Measurements from ENCODE around the gene MKLN1. TPM values are rescaled to one million over a fixed set of nuclear protein-coding genes. Genes with fewer than 3 reads are reported as not detected.

Gene MKLN1
- total RNA-seq, 1 experiment from 2014 or later, result 34.3 TPM

DNA sequence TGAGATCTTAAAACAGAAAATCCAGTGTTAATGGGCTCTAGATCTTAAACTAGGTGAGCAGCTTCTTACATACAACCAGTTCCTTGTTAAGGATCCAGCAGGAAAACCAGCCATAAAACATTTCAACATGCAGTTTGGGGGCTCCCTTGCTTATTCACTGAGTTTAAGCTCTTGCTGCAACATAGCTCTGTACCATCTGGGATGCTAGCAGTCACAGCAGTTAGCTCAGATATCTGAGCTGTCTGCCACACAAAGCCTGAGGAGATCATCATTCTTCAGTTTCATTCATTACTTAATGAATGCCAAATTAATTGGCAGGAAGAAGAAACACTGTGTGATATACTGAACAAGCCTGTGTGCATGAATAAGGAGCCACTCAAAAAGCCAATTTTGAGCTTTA, 165.9 kb downstream of the MKLN1 start:
- no peak overlapping the region for H3K4me3 Mint-ChIP-seq
- Histone ChIP-seq H3K27me3 (ENCODE audit: insufficient read depth, low read length) (no peaks in the 10 kb centered on the region), H3K79me1 (ENCODE audit: insufficient read depth, low read depth, low read length, poor library complexity, severe bottlenecking) (no peaks in the 10 kb centered on the region), H3K79me2 (ENCODE audit: insufficient read depth, low read length) (no peaks in the 10 kb centered on the region), H2BK15ac (ENCODE audit: low read depth, low read length) (no peak overlapping the region), H3T11ph (ENCODE audit: low read length) (no peak overlapping the region), H4K5ac (ENCODE audit: insufficient read length, low read depth, low read length) (no peak overlapping the region), H3K23ac (ENCODE audit: insufficient read length, low read depth, low read length) (no peak overlapping the region), H3K4me1 (ENCODE audit: insufficient read depth, low read length) (no peaks in the 10 kb centered on the region), H4K20me1 (ENCODE audit: control insufficient read depth, insufficient read depth, insufficient read length) (no peaks in the 10 kb centered on the region), H3K27ac (ENCODE audit: insufficient read length, low read depth, low read length) (no peak overlapping the region), H3K9ac (ENCODE audit: extremely low read depth, insufficient read length, low read length) (no peak overlapping the region), H3K56ac (ENCODE audit: insufficient read length, low read depth, low read length) (no peak overlapping the region), H3K14ac (ENCODE audit: insufficient read depth, low read length) (no peak overlapping the region), H2BK12ac (ENCODE audit: insufficient read length, low read depth, low read length) (no peak overlapping the region), H2BK5ac (ENCODE audit: insufficient read length, low read length) (no peak overlapping the region), H3K9me3 (ENCODE audit: control insufficient read depth, low read depth, low read length) (no peaks in the 10 kb centered on the region), H4K8ac (replicated peaks; ENCODE audit: insufficient read length, low read depth, low read length) (no peak overlapping the region), H4K91ac (ENCODE audit: insufficient read length, low read depth, low read length) (no peak overlapping the region), H2AK5ac (ENCODE audit: insufficient read length, low read length) (no peak overlapping the region), H3K23me2 (ENCODE audit: insufficient read length, low read depth, low read length, poor library complexity, severe bottlenecking) (no peaks in the 10 kb centered on the region), H3K4ac (ENCODE audit: low read depth, low read length) (no peak overlapping the region), H2BK20ac (ENCODE audit: low read depth, low read length, poor library complexity, severe bottlenecking) (no peak overlapping the region), H3K4me2 (ENCODE audit: insufficient read depth, insufficient read length, low read length) (no peak overlapping the region), H2AFZ (ENCODE audit: low read length) (no peak overlapping the region), H2BK120ac (ENCODE audit: low read depth, low read length, poor library complexity, severe bottlenecking) (no peak overlapping the region), H3K18ac (ENCODE audit: insufficient read length, low read depth, low read length) (no peak overlapping the region)
- H3K4me1 Mint-ChIP-seq, result peaks cover 0 to 2% of the 10 kb centered on the region in 2 experiments; a peak in 1 of 4 replicates
- H3K36me3 Mint-ChIP-seq (ENCODE audit: insufficient read depth in 1 of 3, low read depth in 3 of 3), result peaks cover 0 to 15% (median 1%) of the 10 kb centered on the region in 3 experiments; a peak in 3 of 7 replicates
- no peak for DNase-seq
- TF ChIP-seq CTCF (conservative IDR thresholded peaks at IDR 0.05), result no peak
- H3K27ac Mint-ChIP-seq, result peak overlapping the region in 1 of 3 experiments; percentile 77; a peak in 1 of 7 replicates
- no peaks in the 10 kb centered on the region for H3K9me3 Mint-ChIP-seq
- H3K27me3 Mint-ChIP-seq (ENCODE audit: low read depth), result no peaks in the 10 kb centered on the region; the same call in 1 of the 2 replicates
